OCI-LY3 (cell line): ENCODE data around the gene RAPGEF3.

Experiments
- EZH2phosphoT487 ChIP-seq: fragments of 200-600 bp; shearing (Covaris generic); IDR thresholded peaks from 2 replicates; pipeline ENCODE4 v1.6.1; 2018; ENCODE audit warnings: antibody characterized with exemption, mixed run types, low read depth
- TF ChIP-seq, protein P1 (sequence below): fragments of 200-600, 300-600 bp; sonication (generic); IDR thresholded peaks from 2 replicates; pipeline ENCODE4 v1.5.1; 2014; ENCODE audit warnings: antibody characterized with exemption, low read length, low read depth

DNA sequence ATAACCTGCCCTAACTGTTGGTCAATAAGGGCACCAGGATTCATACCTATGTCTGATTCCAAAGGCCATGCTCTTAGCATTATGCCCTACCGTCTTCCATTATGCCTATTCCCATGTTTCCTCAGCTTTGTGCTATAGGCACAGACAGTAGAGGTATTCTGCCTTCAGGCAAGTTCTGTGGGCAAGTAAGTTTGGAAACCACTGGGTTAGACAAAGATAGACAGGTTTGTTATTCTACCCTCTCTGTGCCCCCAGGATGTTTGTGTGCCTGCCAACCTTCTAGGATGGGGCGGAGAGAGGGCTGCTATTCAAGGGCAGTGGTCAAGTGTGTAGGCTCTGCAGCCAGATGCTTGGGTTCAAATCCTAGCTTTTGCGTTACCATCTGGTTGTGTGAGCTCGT is 4.6 kb downstream of the RAPGEF3 start:
- TF ChIP-seq, protein P1, sequence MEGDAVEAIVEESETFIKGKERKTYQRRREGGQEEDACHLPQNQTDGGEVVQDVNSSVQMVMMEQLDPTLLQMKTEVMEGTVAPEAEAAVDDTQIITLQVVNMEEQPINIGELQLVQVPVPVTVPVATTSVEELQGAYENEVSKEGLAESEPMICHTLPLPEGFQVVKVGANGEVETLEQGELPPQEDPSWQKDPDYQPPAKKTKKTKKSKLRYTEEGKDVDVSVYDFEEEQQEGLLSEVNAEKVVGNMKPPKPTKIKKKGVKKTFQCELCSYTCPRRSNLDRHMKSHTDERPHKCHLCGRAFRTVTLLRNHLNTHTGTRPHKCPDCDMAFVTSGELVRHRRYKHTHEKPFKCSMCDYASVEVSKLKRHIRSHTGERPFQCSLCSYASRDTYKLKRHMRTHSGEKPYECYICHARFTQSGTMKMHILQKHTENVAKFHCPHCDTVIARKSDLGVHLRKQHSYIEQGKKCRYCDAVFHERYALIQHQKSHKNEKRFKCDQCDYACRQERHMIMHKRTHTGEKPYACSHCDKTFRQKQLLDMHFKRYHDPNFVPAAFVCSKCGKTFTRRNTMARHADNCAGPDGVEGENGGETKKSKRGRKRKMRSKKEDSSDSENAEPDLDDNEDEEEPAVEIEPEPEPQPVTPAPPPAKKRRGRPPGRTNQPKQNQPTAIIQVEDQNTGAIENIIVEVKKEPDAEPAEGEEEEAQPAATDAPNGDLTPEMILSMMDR = no peak
- no peak for TF ChIP-seq EZH2phosphoT487
